ENCODE measurements around the gene HECTD4. TPM values are rescaled to one million over a fixed set of nuclear protein-coding genes. Genes with fewer than 3 reads are reported as not detected.
"Not testable (repeated sequence)": the region's sequence is repeated elsewhere in the genome, so short reads cannot be mapped to it uniquely, and the experiment has no call there.

Gene HECTD4
- total RNA-seq, 1 experiment from 2014 or later: 30.0 TPM

- H4K91ac ChIP-seq (ENCODE audit: insufficient read length, low read depth, low read length): no peak overlapping the region
- H4K8ac ChIP-seq (replicated peaks; ENCODE audit: insufficient read length, low read depth, low read length): no peak overlapping the region
- Mint-ChIP-seq H3K4me3 (no peak overlapping the region), H3K36me3 (ENCODE audit: insufficient read depth in 1 of 3, low read depth in 3 of 3) (peaks cover 11 to 37% (median 23%) of the 10 kb centered on the region in 3 experiments; a peak in 6 of 7 replicates), H3K27me3 (ENCODE audit: low read depth) (no peaks in the 10 kb centered on the region), H3K4me1 (peaks cover 20 to 21% of the 10 kb centered on the region in 2 experiments), H3K9me3 (no peaks in the 10 kb centered on the region), H3K27ac (no peak overlapping the region; a peak in 1 of 7 replicates)
- H3K23ac ChIP-seq (ENCODE audit: insufficient read length, low read depth, low read length): no peak overlapping the region
- no peak overlapping the region for H2AK5ac ChIP-seq (ENCODE audit: insufficient read length, low read length)
- no peak overlapping the region for H4K5ac ChIP-seq (ENCODE audit: insufficient read length, low read depth, low read length)
- no peak overlapping the region for H2AFZ ChIP-seq (ENCODE audit: low read length)
- H3K9me3 ChIP-seq (ENCODE audit: control insufficient read depth, low read depth, low read length): no peaks in the 10 kb centered on the region
- H3K4ac ChIP-seq (ENCODE audit: low read depth, low read length): no peak overlapping the region
- H3K79me2 ChIP-seq (ENCODE audit: insufficient read depth, low read length): no peaks in the 10 kb centered on the region
- no peaks in the 10 kb centered on the region for H3K23me2 ChIP-seq (ENCODE audit: insufficient read length, low read depth, low read length, poor library complexity, severe bottlenecking)
- no peak overlapping the region for H3K27ac ChIP-seq (ENCODE audit: insufficient read length, low read depth, low read length)
- no peaks in the 10 kb centered on the region for H3K79me1 ChIP-seq (ENCODE audit: insufficient read depth, low read depth, low read length, poor library complexity, severe bottlenecking)
- H3K18ac ChIP-seq (ENCODE audit: insufficient read length, low read depth, low read length): no peak overlapping the region
- no peak overlapping the region for H2BK20ac ChIP-seq (ENCODE audit: low read depth, low read length, poor library complexity, severe bottlenecking)
- no peaks in the 10 kb centered on the region for H3K27me3 ChIP-seq (ENCODE audit: insufficient read depth, low read length)
- H2BK120ac ChIP-seq (ENCODE audit: low read depth, low read length, poor library complexity, severe bottlenecking): no peak overlapping the region
- H3K14ac ChIP-seq (ENCODE audit: insufficient read depth, low read length): no peak overlapping the region
- TF ChIP-seq CTCF (conservative IDR thresholded peaks at IDR 0.05): no peak
- no peak overlapping the region for H3K4me2 ChIP-seq (ENCODE audit: insufficient read depth, insufficient read length, low read length)
- no peaks in the 10 kb centered on the region for H4K20me1 ChIP-seq (ENCODE audit: control insufficient read depth, insufficient read depth, insufficient read length)
- WGBS (ENCODE audit: extremely low coverage, insufficient read length, low lambda C conversion rate): no CpG with 5 or more reads among the region's 4 CpGs
- no peak for DNase-seq
- no peak overlapping the region for H3T11ph ChIP-seq (ENCODE audit: low read length)
- H2BK15ac ChIP-seq (ENCODE audit: low read depth, low read length): no peak overlapping the region
- no peak overlapping the region for H3K56ac ChIP-seq (ENCODE audit: insufficient read length, low read depth, low read length)
- no peak overlapping the region for H2BK12ac ChIP-seq (ENCODE audit: insufficient read length, low read depth, low read length)
- H2BK5ac ChIP-seq (ENCODE audit: insufficient read length, low read length): no peak overlapping the region
- no peaks in the 10 kb centered on the region for H3K4me1 ChIP-seq (ENCODE audit: insufficient read depth, low read length)
- no peak overlapping the region for H3K9ac ChIP-seq (ENCODE audit: extremely low read depth, insufficient read length, low read length)
Measured at GRCh38 chr12:112252184-112252583, 130.0 kb downstream of the HECTD4 start.

- not testable (repeated sequence) for H3K79me1 ChIP-seq (ENCODE audit: insufficient read depth, low read depth, low read length, poor library complexity, severe bottlenecking); H2AK5ac ChIP-seq (ENCODE audit: insufficient read length, low read length); H2AFZ ChIP-seq (ENCODE audit: low read length); H3K27me3 ChIP-seq (ENCODE audit: insufficient read depth, low read length); DNase-seq; H2BK15ac ChIP-seq (ENCODE audit: low read depth, low read length); H3K9me3 ChIP-seq (ENCODE audit: control insufficient read depth, low read depth, low read length); H3K14ac ChIP-seq (ENCODE audit: insufficient read depth, low read length); H3K4me3 Mint-ChIP-seq; H3K27me3 Mint-ChIP-seq (ENCODE audit: low read depth); H3K4me1 Mint-ChIP-seq; H4K5ac ChIP-seq (ENCODE audit: insufficient read length, low read depth, low read length); H3K4ac ChIP-seq (ENCODE audit: low read depth, low read length); H4K20me1 ChIP-seq (ENCODE audit: control insufficient read depth, insufficient read depth, insufficient read length); H3K79me2 ChIP-seq (ENCODE audit: insufficient read depth, low read length); H3K9ac ChIP-seq (ENCODE audit: extremely low read depth, insufficient read length, low read length); H3T11ph ChIP-seq (ENCODE audit: low read length); H3K23me2 ChIP-seq (ENCODE audit: insufficient read length, low read depth, low read length, poor library complexity, severe bottlenecking); H3K56ac ChIP-seq (ENCODE audit: insufficient read length, low read depth, low read length); H3K18ac ChIP-seq (ENCODE audit: insufficient read length, low read depth, low read length); H4K91ac ChIP-seq (ENCODE audit: insufficient read length, low read depth, low read length); H3K27ac ChIP-seq (ENCODE audit: insufficient read length, low read depth, low read length); H2BK20ac ChIP-seq (ENCODE audit: low read depth, low read length, poor library complexity, severe bottlenecking); H4K8ac ChIP-seq (replicated peaks; ENCODE audit: insufficient read length, low read depth, low read length); H3K23ac ChIP-seq (ENCODE audit: insufficient read length, low read depth, low read length); H2BK12ac ChIP-seq (ENCODE audit: insufficient read length, low read depth, low read length); H3K4me1 ChIP-seq (ENCODE audit: insufficient read depth, low read length); H2BK5ac ChIP-seq (ENCODE audit: insufficient read length, low read length); H3K4me2 ChIP-seq (ENCODE audit: insufficient read depth, insufficient read length, low read length); H2BK120ac ChIP-seq (ENCODE audit: low read depth, low read length, poor library complexity, severe bottlenecking); H3K27ac Mint-ChIP-seq; H3K9me3 Mint-ChIP-seq
- H3K36me3 Mint-ChIP-seq (ENCODE audit: insufficient read depth in 1 of 3, low read depth in 3 of 3): peaks cover 10 to 46% (median 34%) of the 10 kb centered on the region in 3 experiments
- WGBS (ENCODE audit: extremely low coverage, insufficient read length, low lambda C conversion rate): no CpG with 5 or more reads among the region's 1 CpG
Measured at GRCh38 chr12:112244902-112245301, 137.3 kb downstream of the HECTD4 start.

All from H9 (cell line).